ENCODE results near the gene SERPINA6.
"Not testable (repeated sequence)": the region's sequence is repeated elsewhere in the genome, so short reads cannot be mapped to it uniquely, and the experiment has no call there.

SERPINA6 gene, protein sequence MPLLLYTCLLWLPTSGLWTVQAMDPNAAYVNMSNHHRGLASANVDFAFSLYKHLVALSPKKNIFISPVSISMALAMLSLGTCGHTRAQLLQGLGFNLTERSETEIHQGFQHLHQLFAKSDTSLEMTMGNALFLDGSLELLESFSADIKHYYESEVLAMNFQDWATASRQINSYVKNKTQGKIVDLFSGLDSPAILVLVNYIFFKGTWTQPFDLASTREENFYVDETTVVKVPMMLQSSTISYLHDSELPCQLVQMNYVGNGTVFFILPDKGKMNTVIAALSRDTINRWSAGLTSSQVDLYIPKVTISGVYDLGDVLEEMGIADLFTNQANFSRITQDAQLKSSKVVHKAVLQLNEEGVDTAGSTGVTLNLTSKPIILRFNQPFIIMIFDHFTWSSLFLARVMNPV

DNA sequence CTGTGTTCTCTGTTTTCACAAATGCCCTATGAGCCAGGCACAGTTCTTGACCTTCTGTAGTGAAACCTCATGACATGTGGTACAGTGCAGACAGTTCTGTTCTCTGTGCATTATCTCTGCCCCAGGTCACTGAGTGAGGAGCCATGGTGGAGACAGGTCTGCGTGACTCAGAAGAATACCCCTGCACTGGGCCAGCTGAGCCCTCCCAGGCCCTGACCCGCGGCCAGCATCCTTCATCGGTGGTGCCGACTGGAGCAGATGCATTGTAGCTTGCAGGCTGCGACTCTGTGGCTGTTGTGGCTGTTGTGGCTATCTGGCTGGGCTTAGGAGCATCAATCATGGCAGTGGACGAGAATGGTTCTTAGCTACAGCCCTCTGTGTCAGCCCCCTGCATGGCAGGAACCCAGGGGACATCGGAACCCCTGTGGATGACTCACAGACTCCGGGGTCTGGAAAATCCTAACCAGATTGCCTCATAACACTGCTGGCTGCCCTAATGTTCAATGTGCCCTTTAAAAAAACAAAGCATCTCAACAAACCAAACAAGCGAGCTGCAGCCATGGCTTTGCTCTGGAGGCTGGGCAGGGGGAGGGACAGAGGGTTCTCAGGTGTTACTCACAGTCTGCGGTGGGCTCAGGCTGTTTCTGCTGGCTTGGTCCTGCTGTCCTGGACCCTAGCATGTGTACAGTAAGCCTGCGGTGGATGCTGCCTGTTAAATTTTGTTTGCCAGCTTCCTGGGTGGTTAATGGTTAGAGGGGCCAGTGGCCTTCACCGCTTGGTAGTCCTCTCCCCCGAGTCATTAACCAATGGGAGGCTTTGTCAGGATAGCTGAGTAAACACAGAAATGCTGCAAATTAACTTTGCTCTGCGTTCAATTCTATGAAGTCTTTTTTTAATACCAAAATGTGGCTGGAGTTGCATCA lies at the start of gene SERPINA6:
Gene SERPINA6 (minus strand): TSS at position 689 of the 923 bp plus-strand sequence. CDS start 8,688 bp downstream, outside the sequence.
- no peak for DNase-seq

DNA sequence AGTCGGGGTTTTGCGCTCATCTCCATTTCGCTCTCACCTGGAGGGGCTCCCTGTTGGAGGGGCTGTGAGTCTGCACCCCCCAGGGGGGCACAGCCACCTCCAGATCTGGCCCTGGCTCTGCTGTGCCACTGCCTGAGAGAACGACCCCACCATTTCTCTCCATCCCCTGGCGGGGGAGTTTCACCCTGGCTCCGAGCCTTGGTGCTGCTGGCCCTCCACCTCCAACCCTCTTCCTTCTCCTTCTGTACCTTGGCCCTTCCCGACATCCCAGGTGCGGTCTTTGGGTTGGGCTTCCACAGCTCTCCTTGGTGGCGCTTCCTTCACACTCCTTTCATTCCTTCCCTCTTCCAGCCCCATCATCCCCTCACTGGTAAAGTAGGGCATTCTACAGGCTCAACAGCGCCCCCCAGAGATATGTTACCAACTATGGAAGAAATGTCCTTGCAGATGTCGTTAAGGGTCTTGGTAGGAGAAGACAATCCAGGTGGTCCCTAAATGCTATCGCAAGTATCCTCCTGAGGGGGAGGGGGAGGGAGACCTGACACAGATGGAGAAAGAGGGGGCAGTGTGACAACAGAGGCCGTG lies 49.0 kb upstream of the SERPINA6 start:
- DNase-seq = no peak

DNA sequence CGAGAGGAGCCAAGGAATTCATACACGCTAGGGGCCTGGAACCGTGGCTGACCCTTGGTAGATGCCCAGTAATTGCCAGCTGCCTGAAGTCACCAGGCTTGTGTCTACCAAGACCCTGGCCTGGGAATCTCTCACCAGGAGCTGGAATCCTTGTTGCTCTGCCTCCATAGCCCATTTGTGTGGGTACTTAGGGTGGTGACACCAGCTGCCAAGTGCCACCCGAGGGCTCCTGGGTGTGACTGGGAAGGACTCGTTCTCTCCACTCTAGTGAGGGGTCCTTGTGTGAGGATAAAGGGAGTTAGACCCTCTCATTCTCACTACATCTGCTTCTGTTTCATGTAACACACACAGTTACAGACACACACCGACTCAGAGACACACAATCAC lies 47.4 kb upstream of the SERPINA6 start:
- DNase-seq = no peak

DNA sequence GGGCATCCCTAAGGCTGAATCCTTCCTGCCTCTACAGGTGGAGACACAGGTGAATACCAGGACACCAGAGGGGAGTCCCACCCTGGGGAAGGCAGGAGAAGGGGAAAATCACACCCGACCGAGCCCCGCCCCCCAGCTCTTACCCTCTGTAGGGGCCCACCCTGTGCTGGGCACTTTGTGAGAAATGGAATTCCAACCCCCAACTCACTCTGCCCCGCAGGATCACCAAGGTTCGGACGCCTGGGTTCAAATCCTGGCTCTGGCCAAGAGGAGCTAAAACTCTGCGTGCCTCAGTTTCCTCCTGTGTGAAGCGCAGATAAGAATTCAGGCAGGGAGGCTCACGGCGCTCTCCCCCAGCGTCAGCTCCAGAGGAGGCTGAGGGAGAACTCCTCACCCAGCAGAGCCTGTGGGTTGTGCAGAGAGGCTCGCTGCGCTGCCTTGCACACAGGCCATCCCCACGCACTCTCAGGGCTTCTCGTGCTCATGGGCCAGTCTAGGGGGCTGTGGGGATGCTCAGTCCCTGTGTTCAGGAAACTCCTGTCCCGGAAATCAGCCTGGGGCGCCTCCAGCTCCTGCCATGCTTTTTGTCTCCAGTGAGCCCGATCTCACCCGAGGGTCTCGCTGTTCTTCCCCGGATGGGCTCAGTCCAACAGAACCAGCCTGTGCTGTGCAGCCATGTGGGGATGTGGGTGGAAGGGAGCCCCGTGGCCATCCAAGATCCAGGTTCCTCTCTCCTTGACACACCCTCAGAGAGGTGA lies 46.8 kb upstream of the SERPINA6 start:
- DNase-seq = not testable (repeated sequence)

DNA sequence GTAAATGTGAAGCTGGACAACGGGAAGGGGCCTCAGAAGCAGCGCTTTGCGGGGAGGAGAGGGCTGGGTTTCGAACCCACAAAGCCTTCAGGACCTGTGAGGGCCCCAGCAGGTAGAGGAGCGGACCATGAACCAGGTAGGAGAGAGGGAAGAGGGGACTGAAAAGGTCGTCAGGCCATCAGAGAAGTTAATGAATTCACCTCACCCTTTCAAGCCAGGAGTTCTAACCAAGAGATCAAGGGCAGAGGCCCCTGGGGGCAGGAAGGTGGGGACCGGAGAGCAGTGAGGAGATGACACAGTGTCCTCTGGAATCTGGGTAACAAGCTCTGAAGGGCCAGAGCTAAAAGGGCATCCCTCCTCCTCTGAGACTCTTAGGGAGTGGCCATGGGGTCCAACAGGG lies 45.8 kb upstream of the SERPINA6 start:
- DNase-seq = no peak

DNA sequence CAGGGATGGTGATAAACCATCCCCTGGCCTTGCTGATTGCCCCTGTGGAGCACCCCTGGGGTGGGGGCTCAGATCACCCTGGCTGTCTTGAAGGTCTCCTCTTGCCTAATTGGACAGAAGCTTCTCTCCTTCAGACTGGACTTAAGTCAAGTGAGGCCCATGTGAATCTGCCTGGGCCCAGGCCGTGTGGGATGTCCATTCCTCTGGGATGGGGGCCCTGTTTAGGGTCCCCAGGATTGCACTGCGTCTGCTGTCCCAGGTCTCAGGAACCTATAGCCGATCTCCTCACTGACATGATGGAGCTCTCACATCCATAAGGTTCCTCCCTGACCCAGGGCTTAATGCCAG lies 45.1 kb upstream of the SERPINA6 start:
- no peak for DNase-seq

DNA sequence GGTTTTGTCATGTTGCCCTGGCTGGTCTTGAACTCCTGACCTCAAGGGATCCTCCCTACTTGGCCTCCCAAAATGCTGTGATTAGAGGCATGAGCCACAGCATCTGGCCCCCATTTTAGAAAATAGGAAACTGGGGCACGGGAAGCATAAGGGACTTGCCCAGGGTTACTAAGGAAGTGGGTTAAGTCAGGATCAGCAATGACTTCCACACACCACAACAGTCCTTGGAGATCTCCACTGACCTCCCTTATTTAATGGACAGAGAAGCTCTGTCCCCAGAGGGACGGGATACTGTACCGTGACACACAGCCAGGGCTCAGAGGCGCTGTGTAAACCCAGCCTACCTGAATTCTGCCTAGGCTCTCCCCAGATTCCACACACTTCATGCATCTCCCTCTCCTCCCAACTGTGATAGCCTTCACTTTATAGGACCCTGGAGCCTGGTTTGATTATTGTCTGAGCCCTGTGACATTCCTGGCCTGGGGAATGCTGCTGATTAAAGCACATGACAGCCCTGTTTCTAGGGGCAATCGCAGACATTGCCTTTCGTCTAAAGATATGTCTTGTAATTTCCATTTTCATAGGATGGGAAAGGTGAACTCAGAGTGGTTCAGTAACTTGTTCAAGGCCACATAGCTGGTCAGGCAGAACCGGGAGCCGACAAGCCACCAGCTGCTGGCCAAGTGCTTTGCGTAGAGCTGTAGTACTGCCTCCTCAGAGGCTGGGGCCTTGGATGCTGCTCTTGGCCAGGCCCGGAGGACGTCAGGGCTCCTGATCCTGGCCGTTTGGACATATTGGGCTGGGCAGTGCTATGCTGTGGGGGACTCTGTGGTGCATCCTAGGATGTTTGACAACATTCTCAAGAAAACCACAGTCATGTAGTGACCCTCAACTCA lies 44.5 kb upstream of the SERPINA6 start:
- DNase-seq = no peak

DNA sequence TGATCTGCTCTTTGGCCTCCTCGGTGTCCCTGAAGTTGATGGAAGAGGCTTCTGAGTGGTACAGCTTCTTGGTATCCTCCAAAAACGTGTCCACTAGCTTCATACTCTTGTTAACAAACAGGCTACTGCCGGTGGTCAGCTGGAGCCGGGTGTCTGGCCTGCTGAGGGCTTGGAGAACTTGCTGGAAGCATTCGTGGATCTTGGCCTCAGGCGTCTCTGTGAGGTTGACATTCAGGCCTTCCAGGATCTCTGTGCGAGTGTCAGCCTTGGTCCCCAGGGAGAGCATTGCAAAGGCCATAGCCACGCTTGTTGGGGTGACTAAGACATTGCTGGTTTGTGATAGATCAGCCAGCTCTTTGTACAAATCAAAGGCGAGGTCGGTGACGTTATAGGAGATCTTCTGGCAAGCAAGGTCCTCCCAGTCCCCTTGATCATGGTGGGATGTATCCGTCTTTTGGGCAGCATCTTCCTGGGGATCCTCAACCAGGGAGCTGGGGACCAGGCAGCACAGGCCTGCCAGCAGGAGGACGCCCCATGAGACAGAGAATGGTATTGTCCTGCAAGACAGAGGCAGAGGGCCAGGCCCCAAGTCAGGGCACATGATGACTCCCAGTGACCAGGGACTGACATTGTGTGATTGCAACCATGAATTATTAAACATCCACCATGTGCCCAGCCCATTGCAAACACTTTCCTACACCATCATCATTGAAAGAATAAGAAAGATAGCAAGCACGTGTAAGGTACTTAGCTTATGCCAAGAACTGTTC lies 43.2 kb upstream of the SERPINA6 start, which contains the start of gene SERPINA2:
Gene SERPINA2 (minus strand): TSS at position 553 of the 770 bp plus-strand sequence.
- no peak for DNase-seq

DNA sequence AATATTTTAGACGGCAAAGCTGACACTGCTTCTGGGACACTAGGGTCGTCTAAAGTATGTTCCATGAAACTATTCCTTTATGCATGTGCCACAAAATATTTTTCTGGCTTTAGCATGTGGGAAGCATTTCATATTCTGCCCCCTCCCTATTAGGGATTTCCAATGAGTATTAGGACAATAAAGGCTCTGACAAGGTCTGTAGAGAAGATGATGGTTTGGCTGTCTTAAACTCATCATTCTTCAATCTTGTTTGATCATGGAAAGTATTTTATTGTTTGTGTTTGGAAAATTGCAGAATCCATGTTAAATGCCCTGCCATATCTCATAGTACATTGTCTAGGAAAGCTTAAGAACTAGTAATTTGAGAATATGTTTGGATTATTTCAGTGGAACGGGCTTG lies 42.5 kb upstream of the SERPINA6 start:
- DNase-seq = no peak

DNA sequence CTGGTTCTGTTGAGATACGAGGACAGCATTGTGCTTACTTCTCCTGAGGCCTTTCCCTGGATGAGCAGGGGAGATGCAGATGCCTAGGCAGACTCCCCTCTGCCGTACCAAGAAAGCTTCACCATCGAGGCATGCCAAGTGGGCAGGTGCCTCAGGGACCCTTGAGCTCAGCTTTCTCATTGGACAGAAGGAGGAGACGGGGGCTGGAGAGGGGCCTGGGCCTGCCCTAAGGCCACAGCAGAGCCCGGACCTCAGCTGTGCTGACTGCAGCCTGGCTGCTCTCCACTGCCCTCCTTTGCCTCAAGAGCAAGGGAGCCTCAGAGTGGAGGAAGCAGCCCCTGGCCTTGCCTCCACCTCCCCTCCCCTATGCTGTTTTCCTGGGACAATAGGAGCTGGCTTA lies 41.8 kb upstream of the SERPINA6 start:
- no peak for DNase-seq

DNA sequence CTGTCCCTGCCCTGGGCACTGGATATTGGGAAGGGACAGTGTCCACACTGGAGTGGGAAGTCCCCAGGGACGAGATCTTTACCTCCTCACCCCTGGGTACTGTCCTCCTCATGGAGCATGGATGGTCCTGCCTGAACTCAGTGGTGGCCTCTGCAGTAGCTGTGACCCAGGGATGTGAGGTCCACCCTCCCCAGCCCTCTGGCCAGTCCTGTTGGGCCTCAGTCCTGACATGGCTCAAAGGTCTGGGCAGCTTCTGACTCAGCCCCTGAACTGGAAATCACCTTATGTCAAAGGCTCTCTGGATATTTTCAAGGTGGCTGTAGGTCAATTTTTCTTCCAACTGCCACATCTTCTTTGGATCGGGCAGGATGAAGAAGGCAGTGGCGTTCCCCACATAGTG lies 40.9 kb upstream of the SERPINA6 start:
- DNase-seq = no peak

DNA sequence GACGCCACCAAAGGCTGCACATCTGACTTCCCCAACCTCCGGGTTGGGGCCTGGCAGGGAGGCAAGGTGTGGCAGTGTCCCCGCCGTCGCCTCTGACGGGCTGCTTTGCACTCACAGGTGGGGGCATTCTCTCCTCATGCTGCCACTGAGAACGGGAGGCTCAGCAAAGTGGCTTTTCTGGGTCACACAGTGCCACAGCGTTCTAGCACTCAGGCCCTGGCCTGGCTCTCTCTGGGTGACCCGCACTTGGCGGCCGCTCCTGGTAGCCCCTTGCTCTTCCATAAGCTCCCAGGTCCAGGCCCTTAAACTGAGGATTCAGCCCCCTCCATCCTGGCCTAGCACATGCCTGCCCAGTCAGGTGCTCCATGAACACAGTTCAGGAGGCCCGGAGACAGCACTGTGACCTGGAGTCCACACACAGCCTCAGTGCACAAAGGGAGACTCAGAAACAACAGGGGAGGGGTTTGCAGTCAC lies 40.1 kb upstream of the SERPINA6 start:
- no peak for DNase-seq

DNA sequence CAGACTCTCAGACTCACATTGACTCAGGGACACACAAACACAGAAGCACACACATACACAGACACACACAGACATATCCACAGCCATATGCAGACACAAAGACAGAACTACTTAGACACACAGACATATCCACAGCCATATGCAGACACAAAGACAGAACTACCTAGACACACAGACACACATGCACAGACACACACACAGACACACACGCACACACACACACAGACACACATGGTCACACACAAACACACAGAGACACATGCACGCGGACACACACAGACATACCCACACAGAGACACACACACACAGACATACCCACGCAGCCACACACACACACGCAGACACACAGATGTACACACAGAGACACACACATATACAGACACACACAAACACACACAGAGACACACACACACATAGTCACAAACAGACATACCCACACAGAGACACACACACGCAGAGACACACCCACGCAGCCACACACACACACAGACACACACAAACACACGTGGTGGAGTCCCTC lies 39.5 kb upstream of the SERPINA6 start:
- DNase-seq = no peak

DNA sequence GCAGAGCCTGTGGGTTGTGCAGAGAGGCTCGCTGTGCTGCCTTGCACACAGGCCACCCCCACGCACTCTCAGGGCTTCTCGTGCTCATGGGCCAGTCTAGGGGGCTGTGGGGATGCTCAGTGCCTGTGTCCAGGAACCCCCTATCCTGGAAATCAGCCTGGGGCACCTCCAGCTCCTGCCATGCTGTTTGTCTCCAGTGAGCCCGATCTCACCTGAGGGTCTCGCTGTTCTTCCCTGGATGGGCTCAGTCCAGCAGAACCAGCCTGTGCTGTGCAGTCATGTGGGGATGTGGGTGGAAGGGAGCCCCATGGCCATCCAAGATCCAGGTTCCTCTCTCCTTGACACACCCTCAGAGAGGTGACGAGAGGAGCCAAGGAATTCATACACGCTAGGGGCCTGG lies 38.5 kb upstream of the SERPINA6 start:
- DNase-seq = no peak

DNA sequence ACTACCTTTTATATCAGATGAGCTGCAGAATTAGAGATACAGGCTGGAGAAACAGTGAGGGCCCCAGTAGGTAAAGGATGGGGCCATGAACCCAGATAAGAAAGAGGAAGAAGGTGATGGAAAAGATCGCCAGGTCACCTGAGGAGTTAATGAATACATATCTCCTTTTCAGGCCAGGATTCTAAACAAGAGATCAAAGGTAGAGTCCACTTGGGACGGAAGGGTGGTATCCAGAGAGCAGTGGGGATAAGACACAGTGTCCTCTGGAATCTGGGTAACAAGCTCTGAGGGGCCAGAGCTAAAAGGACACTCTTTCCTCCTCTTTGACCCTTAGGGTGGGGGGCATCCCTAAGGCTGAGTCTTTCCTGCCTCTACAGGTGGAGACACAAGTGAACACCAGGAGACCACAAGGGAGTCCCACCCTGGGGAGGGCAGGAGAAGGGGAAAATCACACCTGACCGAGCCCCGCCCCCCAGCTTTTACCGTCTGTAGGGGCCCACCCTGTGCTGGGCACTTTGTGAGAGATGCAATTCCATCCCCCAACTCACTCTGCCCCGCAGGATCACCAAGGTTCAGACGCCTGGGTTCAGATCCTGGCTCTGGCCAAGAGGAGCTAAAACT lies 37.9 kb upstream of the SERPINA6 start:
- no peak for DNase-seq

DNA sequence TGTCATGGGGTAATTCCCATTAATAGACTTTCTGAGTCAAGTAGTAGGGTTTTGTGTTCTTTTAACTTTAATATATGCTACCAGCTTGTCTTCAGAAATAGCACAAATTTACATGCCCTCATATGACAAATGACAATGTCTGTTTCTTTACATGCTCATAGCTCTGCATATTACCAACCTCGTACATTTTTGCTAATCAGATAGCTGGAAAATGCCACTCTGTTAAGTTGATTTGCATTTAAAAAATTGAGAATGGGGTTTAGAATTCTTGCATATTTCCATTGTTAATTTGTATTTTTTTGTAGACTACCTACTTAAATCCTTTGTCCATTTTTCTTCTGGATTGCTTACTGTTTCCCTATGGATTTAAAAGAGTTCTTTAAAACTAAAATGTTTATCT lies 34.0 kb upstream of the SERPINA6 start:
- no peak for DNase-seq

DNA sequence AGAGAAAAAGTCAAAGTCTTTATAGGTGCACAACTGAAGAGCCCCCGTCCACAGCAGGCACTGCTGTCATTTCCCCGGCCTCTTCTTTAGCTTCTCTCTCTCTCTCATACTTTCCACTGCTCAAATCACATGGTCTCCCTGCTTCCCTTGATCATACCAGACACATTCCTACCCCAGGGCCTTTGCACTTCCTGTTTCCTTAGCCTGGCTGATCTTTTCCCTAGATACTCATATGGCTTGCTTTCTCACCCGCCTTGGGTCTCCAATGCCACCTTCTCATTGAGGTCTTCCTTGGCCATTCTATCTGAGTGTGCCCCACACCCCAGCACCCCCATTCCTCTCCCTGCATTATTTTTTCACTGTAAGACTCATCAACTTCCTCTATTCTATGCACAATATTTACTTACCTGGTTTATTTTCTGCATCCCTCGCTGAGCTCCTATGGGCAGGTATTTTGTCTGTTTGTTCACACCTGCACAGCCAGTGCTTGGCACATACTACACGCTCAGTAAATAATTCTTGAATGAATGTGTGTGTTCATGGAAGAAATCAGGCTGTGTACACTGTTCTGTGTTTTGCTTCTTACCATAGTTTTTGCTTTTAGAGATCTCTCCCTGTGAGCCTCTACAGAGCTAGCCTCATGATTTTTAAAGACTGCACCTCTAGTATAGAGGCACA lies 33.4 kb upstream of the SERPINA6 start:
- no peak for DNase-seq

DNA sequence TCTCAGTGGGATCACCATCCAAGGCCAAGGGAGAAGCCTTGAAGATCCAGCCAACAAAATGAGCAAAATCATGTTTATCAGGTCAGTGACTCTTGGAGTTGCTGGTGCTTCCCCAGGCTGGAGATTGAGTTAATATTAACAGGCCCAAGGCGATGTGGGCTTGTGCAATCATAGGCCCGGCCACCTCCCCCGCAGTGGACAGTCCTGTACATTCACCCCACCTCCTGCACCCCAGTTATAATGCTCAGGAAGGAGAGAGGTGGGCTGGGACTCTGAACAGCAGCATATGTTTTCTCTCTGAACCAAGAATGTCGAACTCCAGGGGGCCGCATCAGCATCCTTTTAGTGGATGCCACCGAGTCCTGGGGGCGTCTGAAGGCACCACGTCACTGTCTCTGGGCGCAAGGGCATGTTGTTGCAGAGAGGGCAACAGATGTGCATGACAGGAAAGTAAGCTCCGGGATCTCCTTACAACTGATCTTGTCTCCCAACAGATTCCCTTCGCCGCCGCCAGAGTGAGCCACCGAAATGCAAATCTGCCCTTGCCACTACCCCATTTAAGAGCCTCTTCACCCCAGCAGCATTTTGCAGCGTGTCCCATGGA lies 32.2 kb upstream of the SERPINA6 start:
- no peak for DNase-seq

DNA sequence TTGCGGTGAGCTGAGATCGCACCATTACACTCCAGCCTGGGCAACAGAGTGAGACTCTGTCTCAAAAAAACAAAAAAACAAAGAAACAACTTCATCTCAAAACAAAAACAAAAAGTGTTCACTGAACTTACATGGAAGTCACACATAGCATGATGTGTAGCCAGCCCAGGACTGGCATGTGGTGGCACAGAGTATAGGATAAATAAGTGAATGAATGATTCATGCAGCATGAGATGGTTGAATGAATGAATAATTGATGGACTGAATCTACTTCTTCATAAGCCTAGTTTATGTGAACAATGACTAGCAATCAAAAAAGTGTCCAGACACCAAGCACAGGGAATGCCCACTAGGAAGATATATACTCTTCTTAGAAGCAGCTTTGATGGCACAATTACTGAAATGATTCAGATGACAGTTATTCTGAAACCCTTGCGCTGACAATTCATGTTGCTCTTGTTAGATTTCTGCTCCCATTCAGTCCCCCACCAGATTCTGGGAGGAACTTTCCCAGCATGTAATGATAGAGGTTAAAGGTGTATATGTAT lies 31.6 kb upstream of the SERPINA6 start:
- no peak for DNase-seq

Data from NCI-H446 treated with DMSO at 0.1 percent for 48 hours (cell line).